ENCODE data around the gene LPIN2. TPM values are rescaled to one million over a fixed set of nuclear protein-coding genes. Genes with fewer than 3 reads are reported as not detected.

LPIN2 gene
- total RNA-seq, 4 donors from 2014 or later: 17.6 to 34.3 (median 25.6) TPM

DNA sequence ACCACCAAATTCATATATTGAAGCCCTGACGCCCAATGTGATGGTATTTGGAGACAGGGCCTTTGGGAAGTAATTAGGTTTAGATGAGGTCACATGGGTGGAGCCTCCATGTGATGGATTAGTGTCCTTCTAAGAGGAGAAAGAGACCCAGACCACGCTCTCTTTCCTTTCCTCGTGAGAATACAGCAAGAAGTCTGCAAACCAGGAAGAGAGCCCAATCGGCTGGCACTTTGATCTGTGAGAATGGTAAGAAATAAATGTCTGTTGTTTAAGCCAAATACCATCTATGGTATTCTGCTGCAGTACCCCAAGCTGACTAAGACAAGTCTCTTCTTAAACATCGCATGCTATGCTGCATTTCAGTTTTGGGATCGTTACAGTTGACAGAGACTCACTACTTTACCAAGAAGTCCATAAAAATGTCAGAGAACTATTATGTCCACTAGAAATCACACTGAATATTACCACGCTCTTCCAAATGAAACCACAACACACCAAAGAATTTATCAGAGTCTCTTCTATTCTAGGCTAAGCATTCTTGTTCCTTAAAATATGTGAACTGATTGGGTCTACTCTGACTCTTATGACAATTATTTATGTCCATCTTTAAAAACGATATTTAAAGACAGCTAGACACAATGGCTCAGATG, 48.5 kb downstream of the LPIN2 start:
- no peak for ATAC-seq
- no peaks in the 10 kb centered on the region for H3K36me3 ChIP-seq
- H3K27ac ChIP-seq: no peak overlapping the region
- no peak overlapping the region for H3K4me3 ChIP-seq
- 83 to 84% methylated on average over 5 to 8 of the region's 8 CpGs for WGBS, 2 donors (ENCODE audit: low coverage in 1 of 2)
- TF ChIP-seq POLR2AphosphoS5 (IDR thresholded peaks at IDR 0.05): no peak
- TF ChIP-seq, protein P1, sequence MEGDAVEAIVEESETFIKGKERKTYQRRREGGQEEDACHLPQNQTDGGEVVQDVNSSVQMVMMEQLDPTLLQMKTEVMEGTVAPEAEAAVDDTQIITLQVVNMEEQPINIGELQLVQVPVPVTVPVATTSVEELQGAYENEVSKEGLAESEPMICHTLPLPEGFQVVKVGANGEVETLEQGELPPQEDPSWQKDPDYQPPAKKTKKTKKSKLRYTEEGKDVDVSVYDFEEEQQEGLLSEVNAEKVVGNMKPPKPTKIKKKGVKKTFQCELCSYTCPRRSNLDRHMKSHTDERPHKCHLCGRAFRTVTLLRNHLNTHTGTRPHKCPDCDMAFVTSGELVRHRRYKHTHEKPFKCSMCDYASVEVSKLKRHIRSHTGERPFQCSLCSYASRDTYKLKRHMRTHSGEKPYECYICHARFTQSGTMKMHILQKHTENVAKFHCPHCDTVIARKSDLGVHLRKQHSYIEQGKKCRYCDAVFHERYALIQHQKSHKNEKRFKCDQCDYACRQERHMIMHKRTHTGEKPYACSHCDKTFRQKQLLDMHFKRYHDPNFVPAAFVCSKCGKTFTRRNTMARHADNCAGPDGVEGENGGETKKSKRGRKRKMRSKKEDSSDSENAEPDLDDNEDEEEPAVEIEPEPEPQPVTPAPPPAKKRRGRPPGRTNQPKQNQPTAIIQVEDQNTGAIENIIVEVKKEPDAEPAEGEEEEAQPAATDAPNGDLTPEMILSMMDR (IDR thresholded peaks at IDR 0.05): no peak
- no peak for TF ChIP-seq POLR2A (IDR thresholded peaks at IDR 0.05)
- no peak for TF ChIP-seq EP300 (IDR thresholded peaks at IDR 0.05)
- peaks cover 12 to 66% (median 17%) of the 10 kb centered on the region in 3 donors for H3K4me1 ChIP-seq
- no peaks in the 10 kb centered on the region for H3K9me3 ChIP-seq
- no peaks in the 10 kb centered on the region for H3K27me3 ChIP-seq

Small RNA genes within 50 kb of the gene (small RNA-seq; reads per million reads assigned to genes)
- gene RF00156: 0 reads per million in 4 donors

Other genes with a start within 250 kb of the LPIN2 start
- gene EMILIN2, start 166.1 kb downstream of the LPIN2 start, total RNA-seq: 10 to 100 TPM; 11.2 to 20.9 (median 17.0) TPM
- gene MYOM1, start 206.8 kb upstream of the LPIN2 start, total RNA-seq: 10 to 100 TPM; 14.8 to 37.6 (median 24.6) TPM
- 100 to 1,000 TPM; 193 to 582 (median 307) TPM for gene MYL12A, start 234.7 kb upstream of the LPIN2 start, total RNA-seq
- 100 to 1,000 TPM; 148 to 354 (median 233) TPM for gene MYL12B, start 249.0 kb upstream of the LPIN2 start, total RNA-seq

All from gastroesophageal sphincter (tissue), 4 donors.